Measurements from ENCODE around the gene CERS4.
A peak's percentile ranks its signal among the peaks of the same experiment; 100 is the strongest.
"Not testable (repeated sequence)": the region's sequence is repeated elsewhere in the genome, so short reads cannot be mapped to it uniquely, and the experiment has no call there.

Gene CERS4

GRCh38 chr19:8204961-8205360, 4.2 kb upstream of the CERS4 start:
- no peak overlapping the region for H3K4me3 ChIP-seq (ENCODE audit: low read depth, low read length)
- TF ChIP-seq CTCF (IDR thresholded peaks at IDR 0.05; ENCODE audit: borderline replicate concordance, insufficient read depth, low read depth, low read length) = no peak

GRCh38 chr19:8206147-8207087, 2.8 kb upstream of the CERS4 start:
- TF ChIP-seq CTCF (IDR thresholded peaks at IDR 0.05; ENCODE audit: borderline replicate concordance, insufficient read depth, low read depth, low read length) = no peak
- H3K4me3 ChIP-seq (ENCODE audit: low read depth, low read length) = no peak overlapping the region

GRCh38 chr19:8207326-8207725, 1.8 kb upstream of the CERS4 start:
- H3K4me3 ChIP-seq (ENCODE audit: low read depth, low read length) = not testable (repeated sequence)

GRCh38 chr19:8208119-8208921, 850 bp upstream of the CERS4 start:
- peak overlapping the region; percentile 86 for H3K4me3 ChIP-seq (ENCODE audit: low read depth, low read length)
- no peak for TF ChIP-seq CTCF (IDR thresholded peaks at IDR 0.05; ENCODE audit: borderline replicate concordance, insufficient read depth, low read depth, low read length)

- H3K4me3 ChIP-seq (ENCODE audit: low read depth, low read length) = peak overlapping the region; percentile 86
- no peak for TF ChIP-seq CTCF (IDR thresholded peaks at IDR 0.05; ENCODE audit: borderline replicate concordance, insufficient read depth, low read depth, low read length)
Measured at GRCh38 chr19:8209462-8210378, 550 bp downstream of the CERS4 start.

- peak overlapping the region; percentile 86 for H3K4me3 ChIP-seq (ENCODE audit: low read depth, low read length)
- TF ChIP-seq CTCF (IDR thresholded peaks at IDR 0.05; ENCODE audit: borderline replicate concordance, insufficient read depth, low read depth, low read length) = no peak
Measured at GRCh38 chr19:8210421-8211101, 1.4 kb downstream of the CERS4 start.

All from GM12875 (cell line).